Anterior cingulate cortex (tissue), 58 donors: ENCODE data around the gene ARHGAP15.
A peak's percentile ranks its signal among the peaks of the same experiment; 100 is the strongest.

Source experiments
- DNase-seq, 58 donors: peaks; one replicate each; lab custom pipeline; 2025; lab: John Stamatoyannopoulos, UW

Gene ARHGAP15

DNA sequence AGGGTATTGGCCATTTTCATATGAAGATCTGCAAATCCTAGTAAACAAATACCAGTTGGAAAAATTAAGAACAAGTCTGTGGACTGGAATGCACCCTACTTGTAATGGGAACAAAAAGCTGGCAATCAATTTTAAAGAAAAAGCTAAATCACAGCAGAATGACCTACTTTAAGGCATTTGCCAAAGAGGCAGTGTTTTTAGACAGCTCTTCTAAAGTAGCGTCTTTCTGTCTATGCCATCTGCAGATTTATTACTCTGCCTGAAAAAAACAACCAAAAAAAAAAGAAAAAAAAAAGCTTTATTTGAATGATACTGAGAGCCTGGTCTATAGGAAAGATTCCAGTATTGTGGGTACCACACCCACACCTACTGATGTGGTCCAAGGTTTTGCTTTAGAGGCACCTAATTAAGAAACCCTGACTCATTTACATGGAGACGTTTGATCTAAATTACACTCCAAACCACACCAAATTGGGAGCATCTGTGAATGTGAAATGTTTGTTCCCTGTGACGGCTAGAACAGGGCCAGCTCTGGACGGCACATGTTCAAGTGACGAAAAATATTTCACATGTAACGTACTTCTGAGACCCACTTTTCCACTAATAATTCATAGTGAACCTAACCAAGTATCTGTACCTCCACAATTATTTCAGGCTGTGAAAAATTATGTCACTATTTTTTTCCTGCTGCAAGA, 597.1 kb downstream of the ARHGAP15 start:
- DNase-seq: peak in 3 of 58 donors; percentile 12 to 15 (median 13)

DNA sequence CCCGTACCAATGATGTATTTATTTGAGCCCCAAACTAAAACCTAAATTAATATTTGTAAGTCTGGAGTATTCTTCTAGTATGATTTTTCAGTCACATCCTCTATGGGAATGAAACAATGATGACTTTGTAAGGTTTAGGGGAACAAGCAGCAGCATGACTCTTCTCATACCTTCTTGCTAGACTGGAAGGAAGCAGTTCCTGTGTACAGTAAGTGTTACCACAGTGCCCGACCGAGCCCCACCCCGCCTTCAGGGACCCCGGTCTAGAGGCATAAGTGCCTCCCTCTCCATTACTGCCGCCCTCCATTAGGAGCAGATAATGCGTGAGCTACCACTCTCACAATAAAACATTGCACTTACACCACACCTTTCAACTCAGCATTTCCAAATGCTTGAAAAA, 599.3 kb downstream of the ARHGAP15 start:
- no peak for DNase-seq

DNA sequence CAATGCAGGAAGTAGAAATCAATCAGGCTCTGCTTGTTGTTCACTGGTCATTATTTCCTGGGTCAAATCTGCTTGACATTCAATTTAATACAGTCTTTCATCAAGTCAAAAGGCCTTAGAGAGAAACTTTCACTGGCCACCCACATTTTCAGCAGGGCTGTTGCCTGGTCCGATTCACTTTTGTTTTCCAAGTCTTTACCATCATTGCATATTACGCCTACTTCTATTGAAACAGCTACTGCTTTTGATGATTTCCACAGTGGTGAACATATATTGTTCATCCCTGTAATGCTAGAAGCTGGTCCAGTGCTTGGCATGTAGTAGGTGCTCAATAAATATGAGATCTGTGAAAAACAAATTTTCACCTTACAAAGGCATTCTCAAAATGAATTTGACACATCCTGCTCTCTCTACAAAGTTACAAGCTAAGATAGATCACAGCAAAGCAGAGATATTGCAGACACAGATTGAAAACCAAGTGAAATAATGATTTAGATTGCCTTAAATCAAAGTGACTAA, 600.1 kb downstream of the ARHGAP15 start:
- no peak for DNase-seq

DNA sequence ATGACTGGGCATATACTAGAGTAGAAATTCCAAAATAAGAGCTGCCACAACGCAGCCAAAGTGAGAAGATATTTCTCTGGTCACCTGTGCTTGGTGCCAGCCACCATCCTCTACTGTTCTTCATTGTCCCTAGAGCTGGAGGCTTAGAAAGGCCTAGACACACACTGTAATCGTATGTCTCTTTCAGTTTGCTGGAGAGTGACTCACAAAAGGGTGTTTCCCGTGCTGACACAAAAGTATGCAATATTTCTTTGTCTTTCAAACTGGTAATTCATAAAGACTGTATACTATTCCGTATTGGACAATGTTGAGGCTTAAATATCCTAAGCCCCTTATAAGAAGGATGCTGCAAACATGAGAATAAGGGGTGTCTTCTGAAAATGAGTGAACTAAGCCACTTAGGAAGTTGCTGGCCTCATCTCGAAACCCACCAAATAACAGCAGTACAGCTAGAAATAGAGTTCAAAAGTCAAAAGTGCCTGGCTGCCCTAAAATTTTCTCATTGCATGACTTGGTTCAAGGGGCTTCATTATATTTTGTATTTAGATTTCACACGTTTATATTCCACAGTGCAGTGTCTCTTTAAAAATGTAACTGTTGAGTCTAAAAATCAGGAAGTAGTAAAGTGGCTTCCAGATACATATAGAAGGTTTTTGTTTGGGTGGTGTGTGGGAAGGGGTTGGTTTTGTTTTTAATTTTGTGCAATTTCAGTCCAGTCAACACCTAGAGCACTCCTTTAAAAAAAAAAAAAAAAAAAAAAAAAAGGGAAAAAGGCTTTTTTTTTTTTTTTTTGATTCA, 601.1 kb downstream of the ARHGAP15 start:
- no peak for DNase-seq

DNA sequence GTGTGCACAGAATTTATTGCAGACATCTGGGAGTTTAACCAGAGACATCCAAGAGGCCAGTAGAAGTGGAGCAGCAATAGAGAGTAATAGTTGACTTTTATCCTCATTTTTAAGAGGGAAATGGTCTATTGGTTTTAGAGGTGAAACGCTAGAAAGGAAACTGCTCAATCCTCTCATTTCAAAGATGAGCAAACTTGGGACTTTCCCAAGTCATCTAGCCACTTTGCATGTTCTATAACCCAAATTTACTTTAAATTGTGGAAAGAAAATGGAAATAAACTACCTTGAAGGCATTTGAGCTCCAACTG, 601.7 kb downstream of the ARHGAP15 start:
- no peak for DNase-seq

DNA sequence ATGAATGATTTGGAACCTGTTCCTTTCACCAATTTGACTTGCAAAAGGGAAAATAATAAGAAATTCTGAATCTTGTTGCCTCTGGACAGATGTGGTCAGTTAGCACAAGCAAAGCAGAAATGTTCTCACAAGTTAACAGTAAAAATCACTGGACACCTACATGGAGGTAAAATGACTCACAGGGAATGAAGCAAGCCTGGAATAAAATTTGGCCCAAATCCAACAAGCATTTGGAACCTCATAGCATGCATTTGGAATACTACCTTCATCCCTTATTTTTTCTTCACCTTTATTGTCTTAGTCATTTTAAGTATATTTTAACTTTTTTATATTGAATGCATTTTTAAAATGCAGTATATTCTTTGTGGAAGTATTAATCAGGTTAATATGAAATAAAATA, 602.9 kb downstream of the ARHGAP15 start:
- no peak for DNase-seq

DNA sequence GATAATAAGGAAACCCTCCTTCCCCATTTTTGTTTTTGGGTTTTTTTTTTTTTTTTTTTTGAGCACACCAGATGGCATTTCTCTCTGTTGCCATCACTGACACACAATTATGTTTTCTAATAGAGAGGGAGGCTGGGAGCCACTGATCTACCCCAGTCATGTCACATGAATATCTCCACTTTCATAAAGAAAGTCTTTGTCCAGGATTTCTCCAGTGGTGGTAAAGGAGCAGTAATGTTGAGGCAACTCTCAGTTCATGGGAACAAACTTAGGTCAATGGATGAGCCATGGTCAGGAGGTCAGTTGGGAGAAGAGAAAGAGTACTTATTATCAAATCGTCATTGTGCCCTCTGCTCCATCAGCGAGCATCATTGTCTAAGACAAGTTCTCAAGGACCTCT, 603.7 kb downstream of the ARHGAP15 start:
- DNase-seq: no peak

DNA sequence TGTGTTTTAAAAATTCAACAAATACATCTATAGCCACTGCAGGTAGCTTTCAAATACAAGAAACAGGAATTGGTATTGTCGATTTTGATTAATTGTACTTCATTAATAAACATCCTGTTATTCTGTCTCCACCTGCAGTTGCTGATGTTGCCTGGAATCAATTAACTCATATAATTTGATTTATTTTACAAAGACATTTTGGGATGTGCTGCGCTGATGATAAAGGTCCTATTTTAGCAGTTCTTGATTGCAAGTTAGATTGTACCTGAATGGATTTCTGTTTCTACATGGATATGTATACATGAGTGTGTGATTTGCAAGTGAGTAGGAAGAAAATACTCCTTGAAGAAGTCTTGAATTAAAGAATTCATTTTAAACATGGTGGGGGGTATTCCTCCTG, 605.3 kb downstream of the ARHGAP15 start:
- DNase-seq: no peak

DNA sequence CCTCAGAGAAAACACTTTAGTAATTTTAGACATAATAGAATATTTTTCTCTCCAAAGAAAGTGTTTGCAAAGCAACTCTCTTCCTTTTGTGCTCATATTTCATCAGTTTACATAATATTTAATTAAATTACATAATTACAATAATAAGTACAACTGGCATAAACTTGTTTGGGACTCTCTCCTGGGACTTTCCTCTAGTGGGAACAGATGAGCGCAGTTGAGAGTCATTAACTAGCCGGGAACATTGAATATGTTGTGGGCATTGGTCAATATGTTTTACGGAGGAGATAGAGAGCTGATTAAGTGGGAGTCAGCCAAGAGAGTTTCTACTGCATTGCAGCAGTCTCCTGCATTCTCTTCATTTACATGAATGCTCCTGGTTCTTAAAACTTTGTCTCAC, 607.7 kb downstream of the ARHGAP15 start:
- no peak for DNase-seq

DNA sequence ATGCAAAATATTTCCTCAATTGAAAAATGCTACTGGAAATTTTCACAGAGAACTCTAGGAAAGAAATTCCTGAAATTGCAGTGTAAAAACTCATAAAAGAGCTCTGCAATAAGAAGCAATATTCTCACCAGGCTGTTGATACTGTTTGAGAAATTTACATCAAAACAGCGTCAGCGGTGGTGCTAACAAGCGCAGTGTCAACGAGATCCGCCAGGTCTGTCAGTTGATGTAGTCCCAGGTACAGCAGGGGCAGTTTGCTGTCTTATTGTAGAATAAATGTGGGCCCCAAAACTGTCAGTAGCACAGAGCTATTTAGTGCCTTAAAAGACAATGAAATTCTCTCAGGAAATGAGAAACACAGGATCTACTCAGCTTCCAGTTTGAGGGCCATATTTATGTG, 611.2 kb downstream of the ARHGAP15 start:
- no peak for DNase-seq

DNA sequence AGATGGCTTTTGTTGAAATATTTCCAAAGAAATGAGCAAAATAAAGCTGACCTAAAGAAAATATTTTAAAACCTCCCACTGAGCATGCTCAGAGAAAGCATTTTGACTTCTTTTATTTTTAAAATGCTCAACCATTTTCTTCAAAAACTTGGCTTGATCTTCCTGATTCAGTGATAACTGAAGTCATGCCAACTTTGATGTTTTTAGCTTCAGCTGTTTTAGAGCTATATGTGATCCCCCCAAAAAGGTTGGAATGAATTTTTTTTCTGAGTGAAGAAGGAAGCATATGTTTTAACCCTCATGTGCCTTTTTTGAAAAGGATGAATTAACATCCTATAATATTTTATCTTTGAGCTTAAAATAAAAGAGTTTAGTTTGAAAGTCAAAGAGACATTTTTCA, 612.0 kb downstream of the ARHGAP15 start:
- DNase-seq: no peak

DNA sequence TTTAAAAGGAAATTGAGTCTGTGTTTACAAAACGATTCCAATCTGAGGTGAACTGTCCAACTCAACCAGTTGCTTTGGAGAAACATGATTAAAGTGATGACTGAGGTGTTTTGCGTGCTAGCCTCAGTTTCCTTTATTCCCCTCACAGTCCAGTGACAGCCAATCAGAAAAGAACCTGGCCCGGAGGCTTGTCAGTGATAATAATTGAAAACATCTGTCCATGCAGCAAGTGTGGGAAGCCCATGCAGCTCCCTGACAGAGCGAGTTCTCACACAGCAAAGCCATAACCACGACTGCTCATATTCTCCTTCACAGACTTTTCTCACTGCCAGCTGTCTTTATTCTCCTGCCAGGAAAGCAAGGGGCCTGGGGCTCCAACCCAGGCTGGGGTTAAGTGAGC, 613.4 kb downstream of the ARHGAP15 start:
- DNase-seq: no peak

DNA sequence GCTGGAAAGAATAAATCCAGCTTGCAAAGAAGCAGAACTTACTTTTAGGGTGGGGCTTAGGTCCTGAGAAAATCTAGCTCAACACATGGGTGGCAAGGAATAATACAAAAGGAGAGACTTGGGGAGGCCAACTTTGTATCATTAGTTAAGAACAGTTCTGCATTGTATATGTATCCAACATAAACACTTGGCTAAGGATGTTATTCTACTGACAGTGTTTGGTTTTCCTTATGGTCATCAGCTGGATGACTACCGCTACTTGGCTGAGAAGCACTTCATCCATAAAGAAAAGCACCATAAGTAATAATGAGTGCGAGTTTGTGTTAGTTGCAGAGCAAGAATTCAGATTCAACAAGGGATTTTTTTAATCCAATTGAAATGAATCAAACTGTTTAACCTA, 614.9 kb downstream of the ARHGAP15 start:
- DNase-seq: no peak

DNA sequence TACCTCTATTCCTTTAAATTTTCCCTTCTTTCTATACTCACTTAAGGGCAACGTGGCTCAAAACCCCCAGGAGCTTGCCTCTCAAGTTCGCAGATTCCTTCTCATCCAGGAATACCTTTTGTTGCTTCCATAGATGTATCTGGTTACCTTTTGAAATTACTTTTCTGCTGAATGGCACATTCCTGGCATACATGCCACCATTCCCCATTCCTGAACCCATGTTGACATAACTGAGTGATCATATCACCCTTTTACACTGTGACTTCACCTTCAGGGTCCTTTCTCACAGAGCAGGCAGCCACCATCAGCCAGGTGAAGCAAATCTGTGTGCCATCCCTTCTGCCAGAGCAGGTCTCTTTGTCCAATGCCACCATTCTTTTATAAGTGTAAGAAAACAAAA, 615.8 kb downstream of the ARHGAP15 start:
- DNase-seq: no peak

DNA sequence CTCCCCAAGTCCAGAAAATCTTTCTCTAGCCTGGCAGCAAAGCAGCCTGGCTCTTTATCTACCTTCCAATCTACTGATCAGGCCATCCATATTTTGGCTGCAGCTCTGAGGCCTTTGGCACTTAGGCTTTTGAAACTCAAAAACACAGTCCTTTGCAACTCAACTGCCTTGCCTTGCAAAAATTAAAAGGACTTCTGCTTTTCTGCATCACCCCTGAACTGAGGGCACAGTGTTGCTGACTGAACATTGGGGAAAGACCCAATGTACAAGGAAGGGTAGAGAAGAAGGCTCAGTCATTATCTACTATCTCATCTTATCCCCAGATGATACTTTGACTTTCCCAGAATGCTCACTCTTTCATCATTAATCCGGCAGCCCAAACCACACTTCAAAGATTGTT, 625.5 kb downstream of the ARHGAP15 start:
- no peak for DNase-seq

DNA sequence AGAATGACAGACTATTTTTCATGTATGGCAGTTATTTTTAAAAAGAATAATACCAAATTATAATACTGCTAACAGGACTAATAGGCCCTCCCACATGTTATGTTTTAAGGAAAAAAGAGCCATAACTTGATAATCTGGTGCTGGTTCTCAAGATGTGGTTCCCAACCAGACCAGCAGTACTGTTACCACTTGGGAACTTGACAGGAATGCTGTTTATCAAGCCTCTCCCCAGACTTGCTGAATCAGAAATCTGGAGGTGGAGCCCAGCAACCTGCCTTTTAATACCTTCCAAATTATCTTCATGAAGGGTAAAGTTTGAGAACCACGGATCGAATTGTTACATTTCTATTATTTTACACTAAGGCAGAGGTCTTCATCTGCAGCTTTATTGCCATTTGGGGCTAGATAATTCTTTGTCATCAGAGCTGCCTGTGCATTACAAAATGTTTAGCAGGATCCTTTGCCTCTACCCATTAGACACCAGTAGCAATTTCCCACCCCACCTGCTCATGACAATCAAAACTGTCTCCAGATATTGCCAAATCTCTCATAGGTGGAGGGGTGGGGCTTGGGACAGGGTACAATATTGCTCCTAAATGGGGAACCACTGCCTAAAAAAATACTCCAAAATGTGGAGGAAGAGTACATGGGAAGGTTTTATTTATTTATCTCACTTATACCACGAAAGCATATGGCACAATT, 629.6 kb downstream of the ARHGAP15 start:
- no peak for DNase-seq

DNA sequence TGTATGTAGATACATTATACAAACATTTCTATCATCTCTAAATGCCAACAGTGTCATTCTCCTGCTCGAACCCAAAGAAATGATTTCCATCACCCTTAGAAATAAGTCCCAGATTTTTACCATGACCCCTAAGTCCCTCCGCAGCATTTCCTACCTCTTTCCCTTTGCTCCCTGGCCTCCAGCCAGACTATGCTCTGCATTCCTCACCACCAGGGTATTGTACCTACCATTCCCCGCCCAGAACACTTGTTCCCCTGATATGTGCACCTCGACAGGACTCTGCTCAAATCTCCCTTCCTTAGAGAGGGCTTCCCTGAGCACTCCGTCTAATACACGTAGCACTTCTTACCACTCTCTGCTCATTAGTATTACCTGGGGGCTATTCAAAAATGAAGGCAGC, 630.2 kb downstream of the ARHGAP15 start:
- no peak for DNase-seq

DNA sequence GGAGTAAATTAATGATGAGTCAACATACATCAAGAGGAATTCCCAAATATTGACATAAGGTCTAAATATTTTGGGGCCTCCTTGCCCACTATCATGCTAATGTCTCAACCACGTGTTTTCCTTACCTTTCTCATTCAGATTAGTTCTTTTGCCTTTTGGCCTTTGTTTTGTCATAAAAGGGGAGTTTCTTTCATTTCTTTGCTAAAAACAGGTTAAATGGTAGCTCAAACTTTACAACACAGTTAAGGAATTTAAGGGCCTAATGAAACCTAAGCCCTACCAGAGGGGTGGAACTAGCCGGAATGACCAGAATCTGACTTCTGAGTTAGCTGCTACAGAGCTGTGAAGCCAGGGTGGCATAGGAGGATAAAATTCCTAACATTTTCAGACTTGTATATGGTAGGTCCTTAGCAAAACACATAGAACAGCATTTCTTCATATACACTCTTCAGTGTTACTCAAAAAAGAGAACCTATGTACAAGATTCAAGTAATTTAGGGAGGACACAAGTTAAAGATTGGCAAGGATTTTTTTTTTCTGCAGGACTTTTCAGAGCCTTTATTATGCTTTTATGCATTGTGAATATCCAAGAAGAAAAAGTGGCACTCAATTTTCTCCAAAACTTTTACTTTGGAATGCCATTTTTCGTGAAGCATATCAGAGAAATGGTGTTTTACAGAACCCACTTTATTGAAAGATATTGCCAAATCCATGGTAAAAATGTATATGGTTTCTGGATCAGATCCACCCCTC, 633.1 kb downstream of the ARHGAP15 start:
- DNase-seq: no peak

DNA sequence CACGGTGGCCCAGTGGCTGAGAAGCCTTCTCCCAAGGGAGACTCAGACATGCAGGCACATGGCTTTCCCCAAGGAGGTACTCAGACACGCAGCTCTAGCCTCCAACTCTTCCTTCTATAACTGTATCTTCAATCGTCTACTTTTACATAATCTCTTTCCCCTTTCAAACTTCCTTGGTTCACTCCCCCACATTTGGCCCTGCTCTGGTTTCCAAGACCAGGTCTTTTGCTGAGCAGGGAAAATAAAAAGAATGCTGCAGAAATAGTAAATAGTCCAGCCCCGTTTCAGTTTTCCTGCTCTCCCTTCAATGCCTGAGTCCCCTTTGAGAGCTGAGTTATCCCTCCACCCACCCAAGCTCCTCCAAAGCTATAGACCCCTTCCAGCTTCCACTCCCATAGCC, 635.0 kb downstream of the ARHGAP15 start:
- DNase-seq: no peak

DNA sequence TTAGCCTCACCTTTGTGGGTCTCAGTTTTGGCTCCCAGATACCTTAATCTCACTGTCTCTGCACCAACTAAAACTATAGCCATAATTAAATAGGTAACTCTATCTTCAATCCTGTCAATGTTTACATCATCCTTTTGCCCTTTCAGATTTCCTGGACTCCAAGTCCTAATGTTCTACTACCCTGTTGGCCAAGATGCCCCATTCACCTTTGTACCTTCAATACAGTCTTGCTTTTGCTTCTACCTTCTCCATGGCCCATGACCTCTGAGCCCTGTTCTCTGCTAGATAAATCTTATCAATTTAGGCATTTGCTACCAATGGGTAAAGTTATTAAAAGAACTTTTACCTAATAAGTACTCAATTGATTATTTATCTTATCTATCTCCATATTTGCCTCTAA, 635.5 kb downstream of the ARHGAP15 start:
- no peak for DNase-seq

DNA sequence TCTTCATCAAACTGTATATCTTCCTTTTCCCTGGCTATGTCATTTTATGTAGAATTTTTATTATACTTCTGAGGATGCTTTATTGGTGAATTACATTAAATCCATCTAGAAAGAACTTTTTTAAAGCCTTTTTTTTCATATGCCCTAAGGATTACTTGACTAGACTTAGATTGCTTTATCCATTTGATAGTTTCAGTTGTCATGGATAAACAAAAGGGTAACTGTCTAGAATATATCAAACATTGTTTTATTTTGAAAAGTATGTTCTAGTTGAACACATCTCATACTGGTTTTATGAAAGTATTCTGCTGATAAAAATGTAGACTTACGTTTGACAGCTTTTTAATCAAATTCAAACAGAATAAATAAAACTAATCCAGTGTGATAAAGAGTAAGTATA, 639.8 kb downstream of the ARHGAP15 start:
- DNase-seq: no peak
